Mammary epithelial cell (primary cell): ENCODE results near the gene MICAL2.

Source experiments
- CTCF ChIP-seq, 2 donors: IDR thresholded peaks in 1 of 2; conservative IDR thresholded peaks in 1 of 2; 2 replicates each; pipeline ENCODE4 v1.5.1; 2011 to 2012; ENCODE audit warnings: inconsistent platforms in 2 of 2, low read length in 2 of 2, mild to moderate bottlenecking in 2 of 2, control low read depth in 1 of 2, low read depth in 1 of 2; ENCODE audit not compliant: insufficient read depth in 1 of 2; ENCODE audit errors: extremely low read depth in 1 of 2
- EZH2 ChIP-seq: IDR thresholded peaks from 2 replicates; pipeline ENCODE4 v1.6.1; 2012; ENCODE audit warnings: low read length, inconsistent platforms, borderline replicate concordance

- TF ChIP-seq CTCF (conservative IDR thresholded peaks at IDR 0.05 in 1 of 2, IDR thresholded peaks at IDR 0.05 in 1 of 2; ENCODE audit: extremely low read depth in 1 of 2, insufficient read depth in 1 of 2, low read depth in 1 of 2, low read length in 2 of 2), result no peak
- no peak for TF ChIP-seq EZH2
Measured at GRCh38 chr11:12101318-12101717, 9.1 kb upstream of the MICAL2 start.
